K562 (cell line): ENCODE measurements around the gene CS. TPM values are rescaled to one million over a fixed set of nuclear protein-coding genes. Genes with fewer than 3 reads are reported as not detected.

Source experiments
- ATAC-seq: fragments of 200-7000 bp; cut with Tn5 transposase; 3 replicates; pipeline ENCODE4 v1.9.1; 2020; ENCODE audit warnings: moderate library complexity
- BruUV-seq: library from RNA; stranded (reverse); fragments of 400-500 nt; replicated peaks from 2 replicates; lab custom pipeline; 2021; lab: Mats Ljungman, UMichigan
- CTCF ChIA-PET: fragments of 300-600 bp; formaldehyde crosslinking; extraction: SDS; loops from one replicate; lab custom pipeline; 2021; ENCODE audit warnings: low intra/inter-chr PET ratio; lab: Yijun Ruan, JAX
- POLR2A ChIA-PET: fragments of 300-600, 350-650 bp; sonication (Branson Sonifier 250); formaldehyde crosslinking; extraction: SDS; loops from one replicate; lab custom pipeline; 2021; ENCODE audit warnings: antibody characterized with exemption, inconsistent platforms; lab: Yijun Ruan, JAX
- DNase-seq, 4 experiments: peaks; one replicate each; pipeline versions ENCODE4 v3.0.0 to v3.0.0-alpha.2; 2011 to 2018; ENCODE audit warnings: low spot score in 3 of 4, mixed read lengths in 3 of 4; ENCODE audit errors: extremely low read depth in 1 of 4
- FAIRE-seq: peaks from 2 replicates; lab custom pipeline; 2011; peaks lifted over from hg19 to GRCh38; lab: Jason Lieb, UNC
- H2AFZ ChIP-seq: 2 replicates; pipeline ENCODE4 v1.6.0; 2011; ENCODE audit warnings: low read depth, low read length, control low read depth, inconsistent platforms
- H3K27ac ChIP-seq: fragments of 200-600 bp; 3 replicates; pipeline ENCODE4 v1.8.0; 2011; ENCODE audit warnings: low read depth, mild to moderate bottlenecking, control low read depth, inconsistent platforms, low read length, moderate library complexity, mixed read lengths; ENCODE audit errors: extremely low read depth
- H3K27me3 ChIP-seq, 2 experiments: fragments of 300-600 bp in 1 of 2; 2 replicates in 1 of 2; 3 replicates in 1 of 2; pipeline versions ENCODE4 v1.6.0 to v1.8.0; 2011; ENCODE audit warnings: inconsistent platforms in 2 of 2, low read length in 2 of 2, mild to moderate bottlenecking in 1 of 2, mixed read lengths in 1 of 2, moderate library complexity in 1 of 2; ENCODE audit not compliant: control insufficient read depth in 2 of 2, insufficient read depth in 2 of 2
- H3K36me3 ChIP-seq: fragments of 300-600 bp; 3 replicates; pipeline ENCODE4 v1.8.0; 2011; ENCODE audit warnings: mild to moderate bottlenecking, low read length, inconsistent platforms; ENCODE audit not compliant: control insufficient read depth, insufficient read depth
- H3K4me1 ChIP-seq, 2 experiments: fragments of 200-600 bp in 1 of 2; replicated peaks in 1 of 2; 2 replicates in 1 of 2; 3 replicates in 1 of 2; pipeline versions ENCODE4 v1.5.1 to v1.8.0; 2011; ENCODE audit warnings: inconsistent platforms in 2 of 2, low read length in 2 of 2, mild to moderate bottlenecking in 1 of 2, mixed read lengths in 1 of 2, moderate library complexity in 1 of 2; ENCODE audit not compliant: control insufficient read depth in 2 of 2, insufficient read depth in 2 of 2
- H3K4me2 ChIP-seq: 2 replicates; pipeline ENCODE4 v1.6.1; 2011; ENCODE audit warnings: low read length, control low read depth, inconsistent platforms, mixed read lengths; ENCODE audit not compliant: insufficient read depth
- H3K4me3 ChIP-seq: fragments of 200-600 bp; sonication (generic), shearing (Covaris generic); 2 replicates; pipeline ENCODE4 v1.5.1; 2016; ENCODE audit warnings: control low read depth, inconsistent platforms
- H3K79me2 ChIP-seq: fragments of 200-600 bp; 3 replicates; pipeline ENCODE4 v1.8.0; 2011; ENCODE audit warnings: low read length, inconsistent platforms; ENCODE audit not compliant: control insufficient read depth, insufficient read depth
- H3K9ac ChIP-seq, 2 experiments: 2 replicates each; pipeline versions ENCODE4 v1.6.0 to v1.6.1; 2011; ENCODE audit warnings: low read depth in 2 of 2, low read length in 2 of 2, control low read depth in 1 of 2, inconsistent platforms in 1 of 2, mild to moderate bottlenecking in 1 of 2, mixed read lengths in 1 of 2; ENCODE audit not compliant: insufficient read depth in 1 of 2
- H3K9me1 ChIP-seq: one replicate; pipeline ENCODE4 v1.6.0; 2011; ENCODE audit warnings: inconsistent platforms, mild to moderate bottlenecking, low read length, moderate library complexity; ENCODE audit not compliant: control insufficient read depth, insufficient read depth
- H3K9me3 ChIP-seq: replicated peaks from 2 replicates; pipeline ENCODE4 v1.5.1; 2011; ENCODE audit warnings: low read depth, low read length, inconsistent platforms; ENCODE audit not compliant: control insufficient read depth, insufficient read depth
- H4K20me1 ChIP-seq: replicated peaks from 2 replicates; pipeline ENCODE4 v1.6.1; 2011; ENCODE audit warnings: low read length, inconsistent platforms, mixed read lengths; ENCODE audit not compliant: control insufficient read depth, insufficient read depth
- CBFA2T2 ChIP-seq: fragments of 450-650 bp; conservative IDR thresholded peaks from 2 replicates; pipeline ENCODE4 v1.6.1; 2017; ENCODE audit warnings: mild to moderate bottlenecking
- FOXK1 ChIP-seq: sonication (generic); formaldehyde crosslinking; IDR thresholded peaks from 2 replicates; pipeline ENCODE4 v1.8.0; 2022; ENCODE audit warnings: missing genetic modification reagents, mild to moderate bottlenecking, borderline replicate concordance
- GABPB2 ChIP-seq: fragments of 250-450 bp; sonication (Bioruptor Pico); conservative IDR thresholded peaks from 2 replicates; pipeline ENCODE4 v1.5.1; 2021; ENCODE audit warnings: mild to moderate bottlenecking
- POLR2AphosphoS5 ChIP-seq: IDR thresholded peaks from 2 replicates; pipeline ENCODE4 v1.6.1; 2011; ENCODE audit warnings: mild to moderate bottlenecking, low read depth, low read length, moderate library complexity; ENCODE audit not compliant: control insufficient read depth, insufficient read depth
- RAD51 ChIP-seq: fragments of 450-650 bp; IDR thresholded peaks from 2 replicates; pipeline ENCODE4 v1.7.1; 2016; ENCODE audit warnings: low read depth, mild to moderate bottlenecking, borderline replicate concordance
- TOE1 ChIP-seq, 2 experiments: fragments of 450-650 bp in 1 of 2; sonication (generic) in 1 of 2; formaldehyde crosslinking in 1 of 2; IDR thresholded peaks; 2 replicates each; pipeline versions ENCODE4 v1.7.1 to v1.8.0; 2016 to 2022; ENCODE audit warnings: borderline replicate concordance in 2 of 2, mild to moderate bottlenecking in 2 of 2, antibody characterized with exemption in 1 of 2, inconsistent platforms in 1 of 2, low read depth in 1 of 2, missing genetic modification reagents in 1 of 2, moderate library complexity in 1 of 2
- WHSC1 ChIP-seq: IDR thresholded peaks from one replicate; pipeline ENCODE4 v1.6.1; 2012; ENCODE audit warnings: low read length, control low read depth, inconsistent platforms
- ZNF224 ChIP-seq: sonication (generic); formaldehyde crosslinking; IDR thresholded peaks from 2 replicates; pipeline ENCODE4 v1.8.0; 2022; ENCODE audit warnings: mild to moderate bottlenecking, missing genetic modification reagents
- WGBS: fragments of 100-300 bp; shearing (Covaris generic); methylation state at CpG from one replicate; pipeline ENCODE4 v1.1.6; 2016; ENCODE audit warnings: low coverage, mixed read lengths; ENCODE audit not compliant: insufficient coverage; ENCODE audit errors: missing lambda C conversion rate; 5-methylcytosine and 5-hydroxymethylcytosine counted together
- in situ Hi-C: fragments of 300-500 bp; cut with MboI; formaldehyde crosslinking; loops from 4 replicates; pipeline ENCODE4 v1.15.0; 2018; ENCODE audit warnings: inconsistent platforms, mixed read lengths
- intact Hi-C: fragments of 100-400 bp; cut with micrococcal nuclease; formaldehyde crosslinking; loops from 2 replicates; pipeline ENCODE4 v1.14.2; 2022
- polyA plus RNA-seq, 8 experiments: library from polyadenylated mRNA; depleted of rRNA in 4 of 8; stranded (reverse) in 5 of 8; unstranded in 3 of 8; fragments of >200 nt; fragmentation: Nextera tagmentation in 2 of 8; fragmentation: Illumina TruSeq in 1 of 8; extraction: Ambion mirVana in 2 of 8; extraction: Trizol in 1 of 8; gene quantifications; 2 replicates each; pipeline versions ENCODE4 v1.2.1 to v1.2.3, GENCODE V29; 2011 to 2014; ENCODE audit warnings: inconsistent platforms in 1 of 8, missing spikeins in 1 of 8
- total RNA-seq, 7 experiments: library from RNA; depleted of rRNA in 6 of 7; stranded (reverse); fragments of >200 nt in 6 of 7; fragmentation: Illumina TruSeq in 2 of 7; extraction: Trizol in 2 of 7; gene quantifications; 2 replicates each; pipeline versions ENCODE4 v1.2.1 to v1.2.3, GENCODE V29; 2011 to 2021; ENCODE audit warnings: low replicate concordance in 1 of 7
- TF ChIP-seq, protein P1 (sequence below): fragments of 450-650 bp; IDR thresholded peaks from 2 replicates; pipeline ENCODE4 v1.6.1; 2017; ENCODE audit warnings: antibody characterized with exemption, mild to moderate bottlenecking
- TF ChIP-seq, protein P2 (sequence below): sonication (generic); formaldehyde crosslinking; IDR thresholded peaks from 2 replicates; pipeline ENCODE4 v1.8.1; 2023; ENCODE audit warnings: missing genetic modification reagents, mild to moderate bottlenecking, borderline replicate concordance

Gene CS
- total and polyA plus RNA-seq, 9 of the 15 experiments (the other 6 are each of a cell fraction or from before 2014, with no cell fraction given) = 99.9 to 390 (median 149) TPM

DNA sequence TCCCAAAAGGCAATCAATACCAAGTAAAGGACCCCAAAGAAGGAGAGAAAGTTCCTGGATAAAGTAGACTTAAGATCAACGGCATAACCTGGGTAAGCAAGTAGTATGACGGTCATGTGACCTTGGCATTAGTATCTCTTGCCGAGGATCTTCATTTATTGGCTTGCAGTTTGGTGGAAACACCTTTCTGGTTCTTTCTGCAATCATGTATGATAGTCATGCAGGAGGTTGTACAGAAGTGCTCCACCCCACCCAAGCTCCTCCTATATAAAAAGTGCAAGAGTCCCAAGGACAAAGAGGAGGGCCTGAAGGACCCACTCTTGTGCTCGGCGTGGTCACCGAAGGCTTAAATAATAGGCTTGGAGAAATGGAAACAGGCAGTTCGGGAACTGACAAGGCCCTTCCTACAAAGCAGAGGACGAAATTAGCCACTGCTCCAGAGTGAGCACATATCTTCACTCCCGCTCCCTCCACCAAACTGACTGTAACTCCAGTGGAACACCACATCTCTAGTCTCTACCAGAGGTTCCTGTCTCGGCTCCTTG is 750 bp downstream of the CS start:
- peak overlapping the region; percentile 80 for H3K4me2 ChIP-seq
- TSS peak; percentile 51 for BruUV-seq
- H3K9me1 ChIP-seq = no peaks in the 10 kb centered on the region
- peaks cover 22 to 42% of the 10 kb centered on the region in 2 experiments for H3K4me1 ChIP-seq
- H3K36me3 ChIP-seq = peaks cover 52% of the 10 kb centered on the region
- intact Hi-C loops = no loop called here
- peak; percentile 27 to 58 (median 35) for DNase-seq
- H3K27me3 ChIP-seq = no peaks in the 10 kb centered on the region
- H2AFZ ChIP-seq = peak overlapping the region; percentile 71
- WGBS = 1% methylated on average over 10 of the region's 10 CpGs
- peak overlapping the region; percentile 64 for H3K4me3 ChIP-seq
- peak overlapping the region; percentile 98 for H3K27ac ChIP-seq
- in situ Hi-C loops = no loop called here
- H3K9me3 ChIP-seq = no peaks in the 10 kb centered on the region
- peak overlapping the region; percentile 87 to 93 for H3K9ac ChIP-seq
- POLR2A ChIA-PET = interaction anchor here (0.6 to 3.2 kb wide), 10 partner anchors 9 to 160 kb away, joined by 3 to 18 read pairs (median 3); partner anchors contain the start of gene RNF41
- peak; percentile 42 for FAIRE-seq
- CTCF ChIA-PET = no interaction called here
- peaks cover 60% of the 10 kb centered on the region for H3K79me2 ChIP-seq
- ATAC-seq = peak; percentile 2; the same call in 2 of the 3 replicates
- no peaks in the 10 kb centered on the region; the same call in 1 of the 2 replicates for H4K20me1 ChIP-seq
- TF ChIP-seq FOXK1 (CRISPR knock-in tag) = 0 out of 2 replicates have a peak, but pooled peaks have one; percentile 1
- no peak for TF ChIP-seq GABPB2 (CRISPR knock-in tag)
- TF ChIP-seq ZNF224 (CRISPR knock-in tag) = no peak
- TF ChIP-seq POLR2AphosphoS5 = peak; percentile 19; the same call in 1 of the 2 replicates
- TF ChIP-seq, protein P1, sequence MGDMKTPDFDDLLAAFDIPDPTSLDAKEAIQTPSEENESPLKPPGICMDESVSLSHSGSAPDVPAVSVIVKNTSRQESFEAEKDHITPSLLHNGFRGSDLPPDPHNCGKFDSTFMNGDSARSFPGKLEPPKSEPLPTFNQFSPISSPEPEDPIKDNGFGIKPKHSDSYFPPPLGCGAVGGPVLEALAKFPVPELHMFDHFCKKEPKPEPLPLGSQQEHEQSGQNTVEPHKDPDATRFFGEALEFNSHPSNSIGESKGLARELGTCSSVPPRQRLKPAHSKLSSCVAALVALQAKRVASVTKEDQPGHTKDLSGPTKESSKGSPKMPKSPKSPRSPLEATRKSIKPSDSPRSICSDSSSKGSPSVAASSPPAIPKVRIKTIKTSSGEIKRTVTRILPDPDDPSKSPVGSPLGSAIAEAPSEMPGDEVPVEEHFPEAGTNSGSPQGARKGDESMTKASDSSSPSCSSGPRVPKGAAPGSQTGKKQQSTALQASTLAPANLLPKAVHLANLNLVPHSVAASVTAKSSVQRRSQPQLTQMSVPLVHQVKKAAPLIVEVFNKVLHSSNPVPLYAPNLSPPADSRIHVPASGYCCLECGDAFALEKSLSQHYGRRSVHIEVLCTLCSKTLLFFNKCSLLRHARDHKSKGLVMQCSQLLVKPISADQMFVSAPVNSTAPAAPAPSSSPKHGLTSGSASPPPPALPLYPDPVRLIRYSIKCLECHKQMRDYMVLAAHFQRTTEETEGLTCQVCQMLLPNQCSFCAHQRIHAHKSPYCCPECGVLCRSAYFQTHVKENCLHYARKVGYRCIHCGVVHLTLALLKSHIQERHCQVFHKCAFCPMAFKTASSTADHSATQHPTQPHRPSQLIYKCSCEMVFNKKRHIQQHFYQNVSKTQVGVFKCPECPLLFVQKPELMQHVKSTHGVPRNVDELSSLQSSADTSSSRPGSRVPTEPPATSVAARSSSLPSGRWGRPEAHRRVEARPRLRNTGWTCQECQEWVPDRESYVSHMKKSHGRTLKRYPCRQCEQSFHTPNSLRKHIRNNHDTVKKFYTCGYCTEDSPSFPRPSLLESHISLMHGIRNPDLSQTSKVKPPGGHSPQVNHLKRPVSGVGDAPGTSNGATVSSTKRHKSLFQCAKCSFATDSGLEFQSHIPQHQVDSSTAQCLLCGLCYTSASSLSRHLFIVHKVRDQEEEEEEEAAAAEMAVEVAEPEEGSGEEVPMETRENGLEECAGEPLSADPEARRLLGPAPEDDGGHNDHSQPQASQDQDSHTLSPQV = 0 out of 2 replicates have a peak, but pooled peaks have one; percentile 35
- TF ChIP-seq WHSC1 = no peak
- TF ChIP-seq RAD51 = peak; percentile 75
- TF ChIP-seq CBFA2T2 = peak; percentile 40
- TF ChIP-seq, protein P2, sequence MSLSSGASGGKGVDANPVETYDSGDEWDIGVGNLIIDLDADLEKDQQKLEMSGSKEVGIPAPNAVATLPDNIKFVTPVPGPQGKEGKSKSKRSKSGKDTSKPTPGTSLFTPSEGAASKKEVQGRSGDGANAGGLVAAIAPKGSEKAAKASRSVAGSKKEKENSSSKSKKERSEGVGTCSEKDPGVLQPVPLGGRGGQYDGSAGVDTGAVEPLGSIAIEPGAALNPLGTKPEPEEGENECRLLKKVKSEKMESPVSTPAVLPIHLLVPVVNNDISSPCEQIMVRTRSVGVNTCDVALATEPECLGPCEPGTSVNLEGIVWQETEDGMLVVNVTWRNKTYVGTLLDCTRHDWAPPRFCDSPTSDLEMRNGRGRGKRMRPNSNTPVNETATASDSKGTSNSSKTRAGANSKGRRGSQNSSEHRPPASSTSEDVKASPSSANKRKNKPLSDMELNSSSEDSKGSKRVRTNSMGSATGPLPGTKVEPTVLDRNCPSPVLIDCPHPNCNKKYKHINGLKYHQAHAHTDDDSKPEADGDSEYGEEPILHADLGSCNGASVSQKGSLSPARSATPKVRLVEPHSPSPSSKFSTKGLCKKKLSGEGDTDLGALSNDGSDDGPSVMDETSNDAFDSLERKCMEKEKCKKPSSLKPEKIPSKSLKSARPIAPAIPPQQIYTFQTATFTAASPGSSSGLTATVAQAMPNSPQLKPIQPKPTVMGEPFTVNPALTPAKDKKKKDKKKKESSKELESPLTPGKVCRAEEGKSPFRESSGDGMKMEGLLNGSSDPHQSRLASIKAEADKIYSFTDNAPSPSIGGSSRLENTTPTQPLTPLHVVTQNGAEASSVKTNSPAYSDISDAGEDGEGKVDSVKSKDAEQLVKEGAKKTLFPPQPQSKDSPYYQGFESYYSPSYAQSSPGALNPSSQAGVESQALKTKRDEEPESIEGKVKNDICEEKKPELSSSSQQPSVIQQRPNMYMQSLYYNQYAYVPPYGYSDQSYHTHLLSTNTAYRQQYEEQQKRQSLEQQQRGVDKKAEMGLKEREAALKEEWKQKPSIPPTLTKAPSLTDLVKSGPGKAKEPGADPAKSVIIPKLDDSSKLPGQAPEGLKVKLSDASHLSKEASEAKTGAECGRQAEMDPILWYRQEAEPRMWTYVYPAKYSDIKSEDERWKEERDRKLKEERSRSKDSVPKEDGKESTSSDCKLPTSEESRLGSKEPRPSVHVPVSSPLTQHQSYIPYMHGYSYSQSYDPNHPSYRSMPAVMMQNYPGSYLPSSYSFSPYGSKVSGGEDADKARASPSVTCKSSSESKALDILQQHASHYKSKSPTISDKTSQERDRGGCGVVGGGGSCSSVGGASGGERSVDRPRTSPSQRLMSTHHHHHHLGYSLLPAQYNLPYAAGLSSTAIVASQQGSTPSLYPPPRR (CRISPR knock-in tag) = no peak
- TF ChIP-seq TOE1 (IDR thresholded peaks at IDR 0.05; ENCODE audit: borderline replicate concordance) = peak; percentile 86
- TF ChIP-seq TOE1 (CRISPR knock-in tag; IDR thresholded peaks at IDR 0.05; ENCODE audit: borderline replicate concordance, low read depth) = no peak
